K562 (cell line): Measurements from ENCODE around the gene ZBTB8A. TPM values are rescaled to one million over a fixed set of nuclear protein-coding genes. Genes with fewer than 3 reads are reported as not detected.

ENCODE experiments used
- DMBX1 ChIP-seq: fragments of 250-450 bp; sonication (Bioruptor Pico); IDR thresholded peaks from 2 replicates; pipeline ENCODE4 v1.8.0; 2022; ENCODE audit warnings: inconsistent platforms, mild to moderate bottlenecking, moderate library complexity, borderline replicate concordance
- ETV6 ChIP-seq, 3 experiments: fragments of 150-350 bp in 1 of 3; sonication (generic) in 1 of 3; formaldehyde crosslinking in 1 of 3; IDR thresholded peaks; 2 replicates each; pipeline versions ENCODE4 v1.6.1 to v1.8.0; 2014 to 2022; ENCODE audit warnings: borderline replicate concordance in 2 of 3, low read depth in 2 of 3, antibody characterized with exemption in 1 of 3, low read length in 1 of 3, mild to moderate bottlenecking in 1 of 3, missing genetic modification reagents in 1 of 3
- GATAD2A ChIP-seq: fragments of 450-650 bp; IDR thresholded peaks from 2 replicates; pipeline ENCODE4 v1.6.1; 2017
- IFI16 ChIP-seq: fragments of 250-450 bp; sonication (Bioruptor Pico); IDR thresholded peaks from 2 replicates; pipeline ENCODE4 v2.1.2; 2022; ENCODE audit warnings: mild to moderate bottlenecking, inconsistent platforms
- MAFF ChIP-seq: IDR thresholded peaks from 2 replicates; pipeline ENCODE4 v1.6.1; 2012; ENCODE audit warnings: low read length, improper control_type of control experiment
- MTA3 ChIP-seq: fragments of 450-650 bp; formaldehyde crosslinking; IDR thresholded peaks from 2 replicates; pipeline ENCODE4 v1.6.1; 2017; ENCODE audit warnings: mild to moderate bottlenecking, borderline replicate concordance
- NFRKB ChIP-seq: fragments of 450-650 bp; IDR thresholded peaks from 2 replicates; pipeline ENCODE4 v1.6.1; 2016; ENCODE audit warnings: low read depth
- PHF21A ChIP-seq: fragments of 450-650 bp; IDR thresholded peaks from 2 replicates; pipeline ENCODE4 v1.6.1; 2017; ENCODE audit warnings: low read depth, borderline replicate concordance
- POLR2AphosphoS2 ChIP-seq: IDR thresholded peaks from 2 replicates; pipeline ENCODE4 v1.6.1; 2012; ENCODE audit warnings: low read length, improper control_type of control experiment
- POLR2H ChIP-seq: IDR thresholded peaks from 2 replicates; pipeline ENCODE4 v1.6.1; 2016; ENCODE audit warnings: missing genetic modification characterization, low read depth, mild to moderate bottlenecking, control low read depth, missing compliant biosample characterization, moderate library complexity
- STAT5A ChIP-seq: IDR thresholded peaks from 2 replicates; pipeline ENCODE4 v1.6.1; 2012; ENCODE audit warnings: low read length, inconsistent platforms, borderline replicate concordance
- XRCC3 ChIP-seq: fragments of 450-650 bp; IDR thresholded peaks from 2 replicates; pipeline ENCODE4 v1.6.1; 2017; ENCODE audit warnings: mild to moderate bottlenecking, moderate library complexity
- ZC3H4 ChIP-seq: sonication (generic); formaldehyde crosslinking; IDR thresholded peaks from 2 replicates; pipeline ENCODE4 v1.9.0; 2021; ENCODE audit warnings: missing genetic modification reagents, borderline replicate concordance
- ZNF133 ChIP-seq: fragments of 250-450 bp; sonication (Bioruptor Pico); IDR thresholded peaks from 2 replicates; pipeline ENCODE4 v1.4.0; 2020; ENCODE audit warnings: mild to moderate bottlenecking
- ZNF431 ChIP-seq: sonication (generic); formaldehyde crosslinking; IDR thresholded peaks from 2 replicates; pipeline ENCODE4 v1.8.0; 2022; ENCODE audit warnings: mild to moderate bottlenecking, missing genetic modification reagents
- ZNF707 ChIP-seq: fragments of 250-450 bp; sonication (Bioruptor Pico); conservative IDR thresholded peaks from 2 replicates; pipeline ENCODE4 v1.8.0; 2022; ENCODE audit warnings: inconsistent platforms, mild to moderate bottlenecking, moderate library complexity
- ZNF717 ChIP-seq: fragments of 250-450 bp; sonication (Bioruptor Pico); IDR thresholded peaks from 2 replicates; pipeline ENCODE4 v1.5.0; 2021
- polyA plus RNA-seq, 8 experiments: library from polyadenylated mRNA; depleted of rRNA in 4 of 8; stranded (reverse) in 5 of 8; unstranded in 3 of 8; fragments of >200 nt; fragmentation: Nextera tagmentation in 2 of 8; fragmentation: Illumina TruSeq in 1 of 8; extraction: Ambion mirVana in 2 of 8; extraction: Trizol in 1 of 8; gene quantifications; 2 replicates each; pipeline versions ENCODE4 v1.2.1 to v1.2.3, GENCODE V29; 2011 to 2014; ENCODE audit warnings: inconsistent platforms in 1 of 8, missing spikeins in 1 of 8
- total RNA-seq, 7 experiments: library from RNA; depleted of rRNA in 6 of 7; stranded (reverse); fragments of >200 nt in 6 of 7; fragmentation: Illumina TruSeq in 2 of 7; extraction: Trizol in 2 of 7; gene quantifications; 2 replicates each; pipeline versions ENCODE4 v1.2.1 to v1.2.3, GENCODE V29; 2011 to 2021; ENCODE audit warnings: low replicate concordance in 1 of 7
- TF ChIP-seq, protein P1 (sequence below), 3 experiments: fragments of 200-800 bp in 1 of 3; fragments of 250-450 bp in 1 of 3; fragments of 450-650 bp in 1 of 3; sonication (Bioruptor Pico) in 1 of 3; sonication (Bioruptor generic) in 1 of 3; formaldehyde crosslinking in 1 of 3; IDR thresholded peaks; 2 replicates each; pipeline versions ENCODE4 v1.6.1 to v1.8.0; 2016 to 2022; ENCODE audit warnings: mild to moderate bottlenecking in 2 of 3, missing genetic modification characterization in 2 of 3, missing compliant biosample characterization in 1 of 3, moderate library complexity in 1 of 3
- TF ChIP-seq, protein P2 (sequence below): sonication (generic); formaldehyde crosslinking; IDR thresholded peaks from 2 replicates; pipeline ENCODE4 v1.9.0; 2022; ENCODE audit warnings: mild to moderate bottlenecking, missing genetic modification reagents
- TF ChIP-seq, protein P3 (sequence below): fragments of 250-450 bp; sonication (Bioruptor Pico); IDR thresholded peaks from 2 replicates; pipeline ENCODE4 v1.4.0; 2020; ENCODE audit warnings: borderline replicate concordance
- TF ChIP-seq, protein P4 (sequence below): sonication (generic); formaldehyde crosslinking; IDR thresholded peaks from 2 replicates; pipeline ENCODE4 v1.8.0; 2022; ENCODE audit warnings: mild to moderate bottlenecking, missing genetic modification reagents

ZBTB8A gene
- total and polyA plus RNA-seq, 9 of the 15 experiments (the other 6 are each of a cell fraction or from before 2014, with no cell fraction given), result 0.01 to 0.64 (median 0.09) TPM

DNA sequence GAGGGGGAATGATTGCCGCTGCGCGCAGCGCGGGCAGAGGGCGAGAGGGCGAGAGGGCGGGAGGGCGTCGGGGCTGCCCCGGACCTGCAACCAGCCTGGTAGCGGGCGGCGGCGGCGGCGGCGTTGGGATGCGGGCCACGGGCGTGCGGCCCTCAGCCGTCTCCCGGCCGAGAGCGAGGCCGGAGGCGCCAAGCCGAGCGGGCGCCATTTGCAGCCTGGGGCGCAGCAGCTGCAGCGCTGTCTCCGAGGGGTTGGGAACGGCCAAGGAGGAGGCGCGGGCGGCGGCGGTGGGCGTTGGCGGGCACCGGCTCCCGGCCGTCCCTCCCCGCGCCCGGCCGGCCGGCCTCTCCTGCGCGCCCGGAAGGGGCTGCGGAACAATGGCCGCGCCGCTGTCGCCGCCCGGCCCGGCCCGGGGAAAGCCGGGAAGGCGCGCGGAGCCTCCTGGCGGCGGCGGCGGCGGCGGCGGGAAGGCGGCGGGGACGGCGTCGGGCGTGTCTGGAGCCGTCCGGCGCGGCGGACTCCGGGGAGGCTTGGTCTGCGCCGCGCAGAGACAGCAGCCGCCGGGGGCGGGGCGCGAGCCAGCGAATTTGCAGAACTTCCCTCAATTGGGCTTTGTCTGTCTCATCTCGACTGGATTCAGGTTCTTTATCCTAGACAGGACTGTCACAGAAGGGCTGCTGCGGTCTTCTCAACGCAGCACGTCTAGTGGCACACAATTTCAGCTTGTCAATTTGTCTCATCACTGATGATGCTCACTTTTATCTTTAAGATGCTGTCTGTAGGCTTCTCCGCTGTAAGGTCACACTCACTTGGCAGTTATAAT lies 38.6 kb upstream of the ZBTB8A start (continued):
- TF ChIP-seq, protein P1, sequence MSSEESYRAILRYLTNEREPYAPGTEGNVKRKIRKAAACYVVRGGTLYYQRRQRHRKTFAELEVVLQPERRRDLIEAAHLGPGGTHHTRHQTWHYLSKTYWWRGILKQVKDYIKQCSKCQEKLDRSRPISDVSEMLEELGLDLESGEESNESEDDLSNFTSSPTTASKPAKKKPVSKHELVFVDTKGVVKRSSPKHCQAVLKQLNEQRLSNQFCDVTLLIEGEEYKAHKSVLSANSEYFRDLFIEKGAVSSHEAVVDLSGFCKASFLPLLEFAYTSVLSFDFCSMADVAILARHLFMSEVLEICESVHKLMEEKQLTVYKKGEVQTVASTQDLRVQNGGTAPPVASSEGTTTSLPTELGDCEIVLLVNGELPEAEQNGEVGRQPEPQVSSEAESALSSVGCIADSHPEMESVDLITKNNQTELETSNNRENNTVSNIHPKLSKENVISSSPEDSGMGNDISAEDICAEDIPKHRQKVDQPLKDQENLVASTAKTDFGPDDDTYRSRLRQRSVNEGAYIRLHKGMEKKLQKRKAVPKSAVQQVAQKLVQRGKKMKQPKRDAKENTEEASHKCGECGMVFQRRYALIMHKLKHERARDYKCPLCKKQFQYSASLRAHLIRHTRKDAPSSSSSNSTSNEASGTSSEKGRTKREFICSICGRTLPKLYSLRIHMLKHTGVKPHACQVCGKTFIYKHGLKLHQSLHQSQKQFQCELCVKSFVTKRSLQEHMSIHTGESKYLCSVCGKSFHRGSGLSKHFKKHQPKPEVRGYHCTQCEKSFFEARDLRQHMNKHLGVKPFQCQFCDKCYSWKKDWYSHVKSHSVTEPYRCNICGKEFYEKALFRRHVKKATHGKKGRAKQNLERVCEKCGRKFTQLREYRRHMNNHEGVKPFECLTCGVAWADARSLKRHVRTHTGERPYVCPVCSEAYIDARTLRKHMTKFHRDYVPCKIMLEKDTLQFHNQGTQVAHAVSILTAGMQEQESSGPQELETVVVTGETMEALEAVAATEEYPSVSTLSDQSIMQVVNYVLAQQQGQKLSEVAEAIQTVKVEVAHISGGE (CRISPR knock-in tag; IDR thresholded peaks at IDR 0.05), result peak in 2 of 3 experiments; percentile 42 to 77; a peak in 2 of 6 replicates
- TF ChIP-seq PHF21A, result no peak
- TF ChIP-seq XRCC3, result no peak
- TF ChIP-seq, protein P2, sequence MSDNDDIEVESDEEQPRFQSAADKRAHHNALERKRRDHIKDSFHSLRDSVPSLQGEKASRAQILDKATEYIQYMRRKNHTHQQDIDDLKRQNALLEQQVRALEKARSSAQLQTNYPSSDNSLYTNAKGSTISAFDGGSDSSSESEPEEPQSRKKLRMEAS (CRISPR knock-in tag), result 0 out of 2 replicates have a peak, but pooled peaks have one; percentile 27
- TF ChIP-seq ZC3H4, result 0 out of 2 replicates have a peak, but pooled peaks have one; percentile 36
- TF ChIP-seq, protein P3, sequence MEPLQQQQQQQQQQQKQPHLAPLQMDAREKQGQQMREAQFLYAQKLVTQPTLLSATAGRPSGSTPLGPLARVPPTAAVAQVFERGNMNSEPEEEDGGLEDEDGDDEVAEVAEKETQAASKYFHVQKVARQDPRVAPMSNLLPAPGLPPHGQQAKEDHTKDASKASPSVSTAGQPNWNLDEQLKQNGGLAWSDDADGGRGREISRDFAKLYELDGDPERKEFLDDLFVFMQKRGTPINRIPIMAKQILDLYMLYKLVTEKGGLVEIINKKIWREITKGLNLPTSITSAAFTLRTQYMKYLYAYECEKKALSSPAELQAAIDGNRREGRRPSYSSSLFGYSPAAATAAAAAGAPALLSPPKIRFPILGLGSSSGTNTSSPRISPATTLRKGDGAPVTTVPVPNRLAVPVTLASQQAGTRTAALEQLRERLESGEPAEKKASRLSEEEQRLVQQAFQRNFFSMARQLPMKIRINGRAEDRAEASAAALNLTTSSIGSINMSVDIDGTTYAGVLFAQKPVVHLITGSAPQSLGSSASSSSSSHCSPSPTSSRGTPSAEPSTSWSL (CRISPR knock-in tag), result no peak
- TF ChIP-seq POLR2H (tag), result peak; percentile 73
- TF ChIP-seq POLR2AphosphoS2, result no peak
- TF ChIP-seq DMBX1, result peak; percentile 49; the same call in 1 of the 2 replicates
- no peak for TF ChIP-seq ETV6 (IDR thresholded peaks at IDR 0.05; ENCODE audit: borderline replicate concordance in 1 of 2, low read depth in 2 of 2, low read length in 1 of 2)
- TF ChIP-seq ETV6 (CRISPR knock-in tag; IDR thresholded peaks at IDR 0.05; ENCODE audit: borderline replicate concordance), result 0 out of 2 replicates have a peak, but pooled peaks have one; percentile 44
- no peak for TF ChIP-seq ZNF133 (CRISPR knock-in tag)
- TF ChIP-seq ZNF717 (CRISPR knock-in tag), result 0 out of 2 replicates have a peak, but pooled peaks have one; percentile 38
- TF ChIP-seq, protein P4, sequence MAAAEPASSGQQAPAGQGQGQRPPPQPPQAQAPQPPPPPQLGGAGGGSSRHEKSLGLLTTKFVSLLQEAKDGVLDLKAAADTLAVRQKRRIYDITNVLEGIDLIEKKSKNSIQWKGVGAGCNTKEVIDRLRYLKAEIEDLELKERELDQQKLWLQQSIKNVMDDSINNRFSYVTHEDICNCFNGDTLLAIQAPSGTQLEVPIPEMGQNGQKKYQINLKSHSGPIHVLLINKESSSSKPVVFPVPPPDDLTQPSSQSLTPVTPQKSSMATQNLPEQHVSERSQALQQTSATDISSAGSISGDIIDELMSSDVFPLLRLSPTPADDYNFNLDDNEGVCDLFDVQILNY (CRISPR knock-in tag), result peak; percentile 67; the same call in 1 of the 2 replicates
- no peak for TF ChIP-seq GATAD2A
- no peak for TF ChIP-seq MAFF
- no peak for TF ChIP-seq IFI16 (CRISPR knock-in tag)
- no peak for TF ChIP-seq ZNF707 (CRISPR knock-in tag)
- TF ChIP-seq STAT5A, result no peak
- TF ChIP-seq NFRKB, result no peak
- no peak for TF ChIP-seq ZNF431 (CRISPR knock-in tag)
- TF ChIP-seq MTA3, result peak; percentile 61
